A549 (cell line): ENCODE results near the gene TMEM100. TPM values are rescaled to one million over a fixed set of nuclear protein-coding genes. Genes with fewer than 3 reads are reported as not detected.
A peak's percentile ranks its signal among the peaks of the same experiment; 100 is the strongest.

Source experiments
- ATAC-seq, 2 experiments: fragments of 200-7000 bp in 1 of 2; fragments of >200 bp in 1 of 2; cut with Nextera tagmentation in 1 of 2; cut with Tn5 transposase in 1 of 2; 3 replicates each; pipeline versions ENCODE4 v1.8.0 to v1.9.1; 2018 to 2020; ENCODE audit warnings: mild to moderate bottlenecking in 1 of 2, moderate library complexity in 1 of 2
- CTCF ChIA-PET: fragments of 300-600 bp; sonication (Branson Sonifier 250); formaldehyde crosslinking; extraction: SDS; loops from one replicate; lab custom pipeline; 2021; ENCODE audit warnings: antibody characterized with exemption, inconsistent platforms; lab: Yijun Ruan, JAX
- POLR2A ChIA-PET: fragments of 350-600 bp; formaldehyde crosslinking; extraction: SDS; loops from one replicate; lab custom pipeline; 2021; ENCODE audit warnings: antibody characterized with exemption, inconsistent platforms; lab: Yijun Ruan, JAX
- DNase-seq, 2 experiments: peaks; one replicate each; pipeline versions ENCODE4 v3.0.0 to v3.0.0-alpha.2; 2011 to 2016; ENCODE audit warnings: low read depth in 1 of 2, low spot score in 1 of 2
- FAIRE-seq: peaks from 2 replicates; lab custom pipeline; 2011; peaks lifted over from hg19 to GRCh38; lab: Jason Lieb, UNC
- H3K27ac ChIP-seq, 2 experiments: fragments of >200 bp; sonication (Bioruptor Twin); formaldehyde crosslinking; 3 replicates each; pipeline ENCODE4 v1.5.1; 2016 to 2017
- H3K4me1 ChIP-seq: fragments of >200 bp; sonication (Bioruptor Twin); formaldehyde crosslinking; 3 replicates; pipeline ENCODE4 v1.6.1; 2016
- H3K4me2 ChIP-seq: fragments of >200 bp; sonication (Bioruptor Twin); formaldehyde crosslinking; 3 replicates; pipeline ENCODE4 v1.6.1; 2016
- H3K4me3 ChIP-seq: fragments of >200 bp; sonication (Bioruptor Twin); formaldehyde crosslinking; 3 replicates; pipeline ENCODE4 v1.5.1; 2016
- H3K9me3 ChIP-seq: fragments of >200 bp; sonication (Bioruptor Twin); formaldehyde crosslinking; 3 replicates; pipeline ENCODE4 v1.6.1; 2016
- BCL3 ChIP-seq: fragments of >200 bp; sonication (Bioruptor Twin); formaldehyde crosslinking; IDR thresholded peaks from 3 replicates; pipeline ENCODE4 v1.6.1; 2016
- CBX2 ChIP-seq: fragments of 200-600 bp; sonication (generic); IDR thresholded peaks from 2 replicates; pipeline ENCODE4 v1.6.1; 2016; ENCODE audit warnings: low read depth, mild to moderate bottlenecking, borderline replicate concordance
- CBX8 ChIP-seq: fragments of 200-600 bp; sonication (generic); IDR thresholded peaks from 2 replicates; pipeline ENCODE4 v1.6.1; 2016
- CHD2 ChIP-seq: fragments of 150-350 bp; IDR thresholded peaks from 2 replicates; pipeline ENCODE4 v1.6.1; 2014; ENCODE audit warnings: low read length; ENCODE audit not compliant: partially characterized antibody
- EHMT2 ChIP-seq: fragments of 200-600 bp; sonication (generic); IDR thresholded peaks from 2 replicates; pipeline ENCODE4 v1.6.1; 2016; ENCODE audit warnings: antibody characterized with exemption, low read depth, mild to moderate bottlenecking, moderate library complexity
- ELK1 ChIP-seq: fragments of 150-350 bp; IDR thresholded peaks from 2 replicates; pipeline ENCODE4 v1.6.1; 2014; ENCODE audit warnings: low read depth, mild to moderate bottlenecking, low read length
- FOSL2 ChIP-seq, 2 experiments: fragments of 450-650 bp in 1 of 2; fragments of >200 bp in 1 of 2; sonication (Bioruptor Twin) in 1 of 2; formaldehyde crosslinking; IDR thresholded peaks; 2 replicates each; pipeline versions ENCODE4 v1.5.0 to v1.6.1; 2016 to 2020; ENCODE audit warnings: mild to moderate bottlenecking in 1 of 2, moderate library complexity in 1 of 2
- FOXS1 ChIP-seq: fragments of 250-450 bp; sonication (Bioruptor Pico); IDR thresholded peaks from 2 replicates; pipeline ENCODE4 v1.5.0; 2020; ENCODE audit warnings: mild to moderate bottlenecking, moderate library complexity
- HEYL ChIP-seq: fragments of 250-450 bp; sonication (Bioruptor Pico); IDR thresholded peaks from 2 replicates; pipeline ENCODE4 v1.8.0; 2021; ENCODE audit warnings: mild to moderate bottlenecking, moderate library complexity
- HMGXB4 ChIP-seq: fragments of 250-450 bp; sonication (Bioruptor Pico); IDR thresholded peaks from 2 replicates; pipeline ENCODE4 v1.5.0; 2021; ENCODE audit warnings: mild to moderate bottlenecking, moderate library complexity, borderline replicate concordance
- JUN ChIP-seq, 2 experiments: fragments of >200 bp; sonication (Bioruptor Twin); formaldehyde crosslinking; IDR thresholded peaks; 2 replicates in 1 of 2; 3 replicates in 1 of 2; pipeline ENCODE4 v1.6.1; 2016 to 2017
- KDM5A ChIP-seq: fragments of 200-600 bp; sonication (generic); IDR thresholded peaks from 2 replicates; pipeline ENCODE4 v1.6.1; 2016; ENCODE audit warnings: antibody characterized with exemption, mild to moderate bottlenecking
- MAFK ChIP-seq: fragments of 450-650 bp; IDR thresholded peaks from 2 replicates; pipeline ENCODE4 v1.6.1; 2014; ENCODE audit not compliant: partially characterized antibody
- MAX ChIP-seq: IDR thresholded peaks from 2 replicates; pipeline ENCODE4 v1.6.1; 2012
- MAZ ChIP-seq: fragments of 150-350 bp; IDR thresholded peaks from 2 replicates; pipeline ENCODE4 v1.6.1; 2014; ENCODE audit warnings: antibody characterized with exemption, low read depth, low read length, borderline replicate concordance
- MYC ChIP-seq: IDR thresholded peaks from 2 replicates; pipeline ENCODE4 v1.6.1; 2012; ENCODE audit warnings: mild to moderate bottlenecking, inconsistent platforms, low read length, improper control_type of control experiment, borderline replicate concordance
- NFE2L2 ChIP-seq: fragments of 150-350 bp; conservative IDR thresholded peaks from 2 replicates; pipeline ENCODE4 v1.6.1; 2014; ENCODE audit warnings: low read length
- NPAS2 ChIP-seq: fragments of 250-450 bp; sonication (Bioruptor Pico); IDR thresholded peaks from 2 replicates; pipeline ENCODE4 v1.8.0; 2022; ENCODE audit warnings: mild to moderate bottlenecking, moderate library complexity, borderline replicate concordance
- PBX3 ChIP-seq: IDR thresholded peaks from 2 replicates; pipeline ENCODE4 v1.6.1; 2012
- PHF8 ChIP-seq: fragments of 200-600 bp; sonication (generic); IDR thresholded peaks from 2 replicates; pipeline ENCODE4 v1.6.1; 2016; ENCODE audit warnings: low read depth, mild to moderate bottlenecking, antibody characterized with exemption, moderate library complexity, borderline replicate concordance
- POLR2AphosphoS2 ChIP-seq: conservative IDR thresholded peaks from 2 replicates; pipeline ENCODE4 v1.6.1; 2012; ENCODE audit warnings: low read length, improper control_type of control experiment, inconsistent platforms
- RCOR1 ChIP-seq: fragments of 150-350 bp; IDR thresholded peaks from 2 replicates; pipeline ENCODE4 v1.6.1; 2014; ENCODE audit warnings: antibody characterized with exemption, low read length, low read depth
- RNF2 ChIP-seq: fragments of 200-600 bp; sonication (generic); IDR thresholded peaks from 2 replicates; pipeline ENCODE4 v1.6.1; 2016; ENCODE audit warnings: low read depth, mild to moderate bottlenecking, antibody characterized with exemption, moderate library complexity, borderline replicate concordance
- SMC3 ChIP-seq: fragments of >200 bp; sonication (Bioruptor Twin); formaldehyde crosslinking; IDR thresholded peaks from 3 replicates; pipeline ENCODE4 v1.6.1; 2018; ENCODE audit warnings: inconsistent platforms
- SREBF2 ChIP-seq: fragments of 450-650 bp; IDR thresholded peaks from 2 replicates; pipeline ENCODE4 v1.6.1; 2014; ENCODE audit warnings: mild to moderate bottlenecking, moderate library complexity
- TFCP2L1 ChIP-seq: fragments of 250-450 bp; sonication (Bioruptor Pico); IDR thresholded peaks from 2 replicates; pipeline ENCODE4 v1.5.0; 2021; ENCODE audit warnings: mild to moderate bottlenecking
- TP53 ChIP-seq: fragments of 250-450 bp; sonication (Bioruptor Pico); IDR thresholded peaks from 2 replicates; pipeline ENCODE4 v1.5.0; 2021; ENCODE audit warnings: mild to moderate bottlenecking, moderate library complexity
- ZNF302 ChIP-seq: fragments of 250-450 bp; sonication (Bioruptor Pico); IDR thresholded peaks from 2 replicates; pipeline ENCODE4 v1.9.0; 2021; ENCODE audit warnings: inconsistent platforms, mild to moderate bottlenecking, moderate library complexity
- WGBS: methylation state at CpG from one replicate; pipeline ENCODE4 v1.1.6; 2017; ENCODE audit errors: missing lambda C conversion rate; 5-methylcytosine and 5-hydroxymethylcytosine counted together
- polyA plus RNA-seq, 4 experiments: library from polyadenylated mRNA; depleted of rRNA in 3 of 4; stranded (reverse); fragments of >200 nt; fragmentation: RNase III in 1 of 4; extraction: RNeasy Plus Mini Kit Qiagen cat#74134 plus additional on column Dnase treatment in 1 of 4; gene quantifications; 2 replicates in 3 of 4; 3 replicates in 1 of 4; pipeline ENCODE4 v1.2.3, GENCODE V29; 2011 to 2017

Gene TMEM100
- polyA plus RNA-seq, 2 of the 4 experiments (the other 2 are of a cell fraction): not detected

GRCh38 chr17:55750750-55751657, 28.3 kb upstream of the TMEM100 start, which contains the start of gene PCTP (continued):
- TF ChIP-seq ZNF302: no peak
- peak; percentile 31 to 90; a peak in 3 of 5 replicates for TF ChIP-seq JUN (IDR thresholded peaks at IDR 0.05)
- TF ChIP-seq ELK1: no peak
- peak; percentile 99 for TF ChIP-seq PHF8
- no peak for TF ChIP-seq POLR2AphosphoS2
- no peak for TF ChIP-seq SREBF2
- no peak for TF ChIP-seq CBX8
- peak; percentile 45 for TF ChIP-seq PBX3
- TF ChIP-seq BCL3: 0 out of 3 replicates have a peak, but pooled peaks have one; percentile 53
- no peak for TF ChIP-seq FOXS1 (CRISPR knock-in tag)
- TF ChIP-seq CBX2: no peak
- no peak for TF ChIP-seq KDM5A
- no peak for TF ChIP-seq TP53 (CRISPR knock-in tag)
- TF ChIP-seq RCOR1: no peak
- TF ChIP-seq EHMT2: no peak
- no peak for TF ChIP-seq FOSL2 (IDR thresholded peaks at IDR 0.05)
- no peak for TF ChIP-seq FOSL2 (CRISPR knock-in tag; IDR thresholded peaks at IDR 0.05)
- no peak for TF ChIP-seq TFCP2L1 (CRISPR knock-in tag)
- TF ChIP-seq CHD2: no peak
- no peak; the same call in 1 of the 2 replicates for TF ChIP-seq HMGXB4 (CRISPR knock-in tag)

- H3K4me2 ChIP-seq: no peak overlapping the region
- TF ChIP-seq POLR2AphosphoS2: no peak
- no peak for TF ChIP-seq NFE2L2
- TF ChIP-seq SMC3: no peak
- no peak for TF ChIP-seq NPAS2 (CRISPR knock-in tag)
- no peak for TF ChIP-seq MAZ
- no peak for TF ChIP-seq FOSL2 (IDR thresholded peaks at IDR 0.05)
- no peak for TF ChIP-seq FOSL2 (CRISPR knock-in tag; IDR thresholded peaks at IDR 0.05)
- TF ChIP-seq MAX: no peak
- no peak for TF ChIP-seq CHD2
- no peak for TF ChIP-seq FOXS1 (CRISPR knock-in tag)
- no peak for TF ChIP-seq HEYL (CRISPR knock-in tag)
- TF ChIP-seq CBX8: no peak
- TF ChIP-seq MYC: no peak
- no peak for TF ChIP-seq SREBF2
- no peak for TF ChIP-seq MAFK
- no peak for TF ChIP-seq RNF2
Measured at GRCh38 chr17:55749985-55750384, 27.3 kb upstream of the TMEM100 start.

More at GRCh38 chr17:55749985-55750384, 27.3 kb upstream of the TMEM100 start:
- Histone ChIP-seq H3K9me3 (no peaks in the 10 kb centered on the region), H3K4me1 (peaks cover 12% of the 10 kb centered on the region; the same call in 2 of the 3 replicates), H3K27ac (no peak overlapping the region), H3K4me3 (no peak overlapping the region)
- ChIA-PET CTCF (interaction anchor here (1.1 to 3.0 kb wide), 12 partner anchors 10 to 236 kb away, joined by 3 to 26 read pairs (median 5); no protein-coding TSS in a partner anchor), POLR2A (interaction anchor here (1.6 kb wide), 1 partner anchor 15 kb away, joined by 13 read pairs; no protein-coding TSS in a partner anchor)
- DNase-seq (no peak), ATAC-seq (no peak), FAIRE-seq (peak; percentile 56)
- 42% methylated on average over 4 of the region's 4 CpGs for WGBS
